Liver (tissue), 9 donors: Measurements from ENCODE around the gene HOMER3. TPM values are rescaled to one million over a fixed set of nuclear protein-coding genes. Genes with fewer than 3 reads are reported as not detected.

Experiments
- DNase-seq: peaks from one replicate; pipeline ENCODE4 v3.0.0-alpha.2; 2017; ENCODE audit warnings: low spot score
- H3K27ac ChIP-seq, 2 donors: one replicate each; pipeline ENCODE4 v1.7.0; 2013; ENCODE audit warnings: inconsistent platforms in 2 of 2, low read length in 2 of 2, control low read depth in 1 of 2, low read depth in 1 of 2, mild to moderate bottlenecking in 1 of 2
- H3K27me3 ChIP-seq, 4 donors: one replicate each; pipeline versions ENCODE4 v1.6.1 to v1.7.0; 2013; ENCODE audit warnings: low read length in 3 of 4, inconsistent platforms in 1 of 4, mild to moderate bottlenecking in 1 of 4, moderate library complexity in 1 of 4; ENCODE audit not compliant: control insufficient read depth in 4 of 4, insufficient read depth in 4 of 4
- H3K36me3 ChIP-seq, 4 donors: one replicate each; pipeline versions ENCODE4 v1.6.1 to v1.7.0; 2013; ENCODE audit warnings: low read length in 3 of 4, mild to moderate bottlenecking in 3 of 4, low read depth in 1 of 4, moderate library complexity in 1 of 4; ENCODE audit not compliant: control insufficient read depth in 4 of 4, insufficient read depth in 3 of 4
- H3K4me1 ChIP-seq, 4 donors: one replicate each; pipeline versions ENCODE4 v1.6.1 to v1.7.0; 2013; ENCODE audit warnings: low read length in 3 of 4, mild to moderate bottlenecking in 3 of 4, moderate library complexity in 1 of 4; ENCODE audit not compliant: control insufficient read depth in 4 of 4, insufficient read depth in 4 of 4
- H3K4me3 ChIP-seq, 3 donors: one replicate each; pipeline versions ENCODE4 v1.6.1 to v1.7.0; 2013; ENCODE audit warnings: low read length in 3 of 3, control low read depth in 1 of 3, low read depth in 1 of 3, mild to moderate bottlenecking in 1 of 3
- H3K9ac ChIP-seq, 2 donors: one replicate each; pipeline ENCODE4 v1.7.0; 2013; ENCODE audit warnings: low read length in 2 of 2, mild to moderate bottlenecking in 2 of 2, moderate library complexity in 2 of 2, control low read depth in 1 of 2, low read depth in 1 of 2
- H3K9me3 ChIP-seq, 4 donors: one replicate each; pipeline versions ENCODE4 v1.6.1 to v1.7.0; 2013; ENCODE audit warnings: low read length in 3 of 4; ENCODE audit not compliant: control insufficient read depth in 4 of 4
- ATF3 ChIP-seq: IDR thresholded peaks from 2 replicates; pipeline ENCODE4 v1.6.1; 2016; ENCODE audit warnings: antibody characterized with exemption
- CTCF ChIP-seq: fragments of 150-350 bp; IDR thresholded peaks from 2 replicates; pipeline ENCODE4 v1.5.1; 2017; ENCODE audit warnings: improper control_type of control experiment, low read depth, low read length; ENCODE audit not compliant: missing input control
- EGR1 ChIP-seq, 2 donors: IDR thresholded peaks; 2 replicates each; pipeline ENCODE4 v1.6.1; 2016 to 2018; ENCODE audit warnings: antibody characterized with exemption in 2 of 2, low read depth in 2 of 2
- FOXA1 ChIP-seq: IDR thresholded peaks from 2 replicates; pipeline ENCODE4 v1.6.1; 2016; ENCODE audit warnings: antibody characterized with exemption
- FOXA2 ChIP-seq: IDR thresholded peaks from 2 replicates; pipeline ENCODE4 v1.6.1; 2016; ENCODE audit warnings: antibody characterized with exemption
- GABPA ChIP-seq, 2 donors: IDR thresholded peaks in 1 of 2; conservative IDR thresholded peaks in 1 of 2; 2 replicates each; pipeline ENCODE4 v1.6.1; 2016; ENCODE audit warnings: antibody characterized with exemption in 2 of 2, mild to moderate bottlenecking in 1 of 2, moderate library complexity in 1 of 2
- HNF4A ChIP-seq, 2 donors: conservative IDR thresholded peaks; 2 replicates each; pipeline ENCODE4 v1.6.1; 2016; ENCODE audit warnings: antibody characterized with exemption in 2 of 2, mild to moderate bottlenecking in 2 of 2
- HNF4G ChIP-seq: IDR thresholded peaks from 2 replicates; pipeline ENCODE4 v1.6.1; 2016; ENCODE audit warnings: antibody characterized with exemption
- JUND ChIP-seq, 2 donors: IDR thresholded peaks; 2 replicates each; pipeline ENCODE4 v1.6.1; 2016; ENCODE audit warnings: antibody characterized with exemption in 2 of 2
- MAX ChIP-seq: IDR thresholded peaks from 2 replicates; pipeline ENCODE4 v1.6.1; 2016; ENCODE audit warnings: antibody characterized with exemption
- NR2F2 ChIP-seq: IDR thresholded peaks from 2 replicates; pipeline ENCODE4 v1.6.1; 2016; ENCODE audit warnings: antibody characterized with exemption
- RAD21 ChIP-seq, 2 donors: IDR thresholded peaks; 2 replicates each; pipeline ENCODE4 v1.6.1; 2016; ENCODE audit warnings: antibody characterized with exemption in 2 of 2, mild to moderate bottlenecking in 2 of 2
- REST ChIP-seq: IDR thresholded peaks from 2 replicates; pipeline ENCODE4 v1.6.1; 2016; ENCODE audit warnings: antibody characterized with exemption, mild to moderate bottlenecking
- RXRA ChIP-seq, 2 donors: IDR thresholded peaks; 2 replicates each; pipeline ENCODE4 v1.6.1; 2017 to 2018; ENCODE audit warnings: antibody characterized with exemption in 2 of 2, mild to moderate bottlenecking in 1 of 2
- SP1 ChIP-seq: IDR thresholded peaks from 2 replicates; pipeline ENCODE4 v1.6.1; 2018; ENCODE audit warnings: antibody characterized with exemption, mild to moderate bottlenecking
- TAF1 ChIP-seq: conservative IDR thresholded peaks from 2 replicates; pipeline ENCODE4 v1.6.1; 2016; ENCODE audit warnings: antibody characterized with exemption, mild to moderate bottlenecking
- YY1 ChIP-seq: IDR thresholded peaks from 2 replicates; pipeline ENCODE4 v1.6.1; 2016; ENCODE audit warnings: antibody characterized with exemption, mild to moderate bottlenecking
- ZBTB33 ChIP-seq: IDR thresholded peaks from 2 replicates; pipeline ENCODE4 v1.6.1; 2016; ENCODE audit warnings: antibody characterized with exemption
- WGBS: extraction: QIAGEN DNeasy Blood & Tissue Kit; methylation state at CpG from one replicate; pipeline ENCODE4 v1.1.7; 2013; 5-methylcytosine and 5-hydroxymethylcytosine counted together
- polyA plus RNA-seq, 2 donors: library from polyadenylated mRNA; stranded (reverse) in 1 of 2; unstranded in 1 of 2; fragments of 200-250 nt in 1 of 2; fragments of >200 nt in 1 of 2; fragmentation: Nextera tagmentation in 1 of 2; extraction: Ambion mirVana in 1 of 2; gene quantifications; one replicate each; pipeline versions ENCODE4 v1.2.1 to v1.2.3, GENCODE V29; 2013 to 2015
- total RNA-seq, 2 donors: library from RNA; depleted of rRNA; stranded (reverse); fragments of >200 nt; gene quantifications; one replicate each; pipeline ENCODE4 v1.2.3, GENCODE V29; 2014
- donor health status: healthy.
- donor health status: healthy.
- donor health status: healthy.
- donor health status: healthy.
- donor health status: healthy.

The HOMER3 gene
- total and polyA plus RNA-seq, 4 donors: 0.18 to 5.4 (median 3.5) TPM

- Histone ChIP-seq H3K27me3 (no peaks in the 10 kb centered on the region), H3K9me3 (no peaks in the 10 kb centered on the region), H3K27ac (no peak overlapping the region), H3K9ac (no peak overlapping the region), H3K36me3 (no peaks in the 10 kb centered on the region), H3K4me3 (no peak overlapping the region), H3K4me1 (peaks cover 2 to 6% (median 4%) of the 10 kb centered on the region in 4 donors)
- no peak for DNase-seq
- WGBS: 86% methylated on average over 6 of the region's 6 CpGs
- no peak for TF ChIP-seq ZBTB33
- TF ChIP-seq GABPA (IDR thresholded peaks at IDR 0.05 in 1 of 2, conservative IDR thresholded peaks at IDR 0.05 in 1 of 2): no peak
- no peak for TF ChIP-seq RXRA (IDR thresholded peaks at IDR 0.05)
- no peak for TF ChIP-seq TAF1
- TF ChIP-seq EGR1 (IDR thresholded peaks at IDR 0.05; ENCODE audit: low read depth in 2 of 2): no peak
- no peak for TF ChIP-seq HNF4A (conservative IDR thresholded peaks at IDR 0.05)
- TF ChIP-seq FOXA2: no peak
- TF ChIP-seq YY1: no peak
- no peak for TF ChIP-seq SP1
- TF ChIP-seq NR2F2: no peak
- TF ChIP-seq CTCF: no peak
- TF ChIP-seq FOXA1: no peak
These were observed 1.7 kb upstream of the HOMER3 start for GRCh38 chr19:18942692-18943091.

GRCh38 chr19:18941628-18942354 lies 774 bp upstream of the HOMER3 start:
- Histone ChIP-seq H3K27ac (no peak overlapping the region), H3K27me3 (no peaks in the 10 kb centered on the region), H3K4me3 (no peak overlapping the region), H3K36me3 (no peaks in the 10 kb centered on the region), H3K9ac (no peak overlapping the region), H3K9me3 (no peaks in the 10 kb centered on the region), H3K4me1 (peaks cover 2 to 6% (median 4%) of the 10 kb centered on the region in 4 donors)
- WGBS: 71% methylated on average over 18 of the region's 18 CpGs
- no peak for DNase-seq
- no peak for TF ChIP-seq CTCF
- TF ChIP-seq FOXA2: no peak
- TF ChIP-seq NR2F2: no peak
- no peak for TF ChIP-seq RAD21 (IDR thresholded peaks at IDR 0.05)
- no peak for TF ChIP-seq RXRA (IDR thresholded peaks at IDR 0.05)
- no peak for TF ChIP-seq ZBTB33
- TF ChIP-seq ATF3: no peak
- TF ChIP-seq EGR1 (IDR thresholded peaks at IDR 0.05; ENCODE audit: low read depth in 2 of 2): no peak
- TF ChIP-seq GABPA (IDR thresholded peaks at IDR 0.05 in 1 of 2, conservative IDR thresholded peaks at IDR 0.05 in 1 of 2): no peak
- no peak for TF ChIP-seq SP1
- no peak for TF ChIP-seq HNF4A (conservative IDR thresholded peaks at IDR 0.05)
- no peak for TF ChIP-seq JUND (IDR thresholded peaks at IDR 0.05)
- no peak for TF ChIP-seq REST
- TF ChIP-seq YY1: no peak
- TF ChIP-seq MAX: no peak
- TF ChIP-seq FOXA1: no peak
- TF ChIP-seq HNF4G: no peak
